ENCODE measurements around the gene OR51M1.

OR51M1 gene

DNA sequence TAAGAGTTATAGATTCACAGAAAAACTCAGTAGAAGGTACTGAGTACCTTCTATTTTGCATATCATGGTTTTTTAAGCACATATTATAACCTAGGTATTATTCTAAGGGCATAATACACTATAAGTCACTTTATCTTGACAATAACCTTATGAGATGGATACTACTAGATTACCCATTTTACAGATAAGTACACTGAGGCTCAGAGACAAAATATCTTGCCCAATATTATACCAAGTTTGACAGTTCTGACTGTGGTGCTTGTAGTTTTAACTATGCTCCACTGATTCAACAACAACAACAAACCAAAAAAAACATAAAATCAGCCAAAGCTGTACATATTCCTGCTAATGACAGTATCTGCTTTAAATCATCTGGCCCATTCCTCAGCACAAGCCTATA lies 10.5 kb downstream of the OR51M1 start:
- no peak for DNase-seq

DNA sequence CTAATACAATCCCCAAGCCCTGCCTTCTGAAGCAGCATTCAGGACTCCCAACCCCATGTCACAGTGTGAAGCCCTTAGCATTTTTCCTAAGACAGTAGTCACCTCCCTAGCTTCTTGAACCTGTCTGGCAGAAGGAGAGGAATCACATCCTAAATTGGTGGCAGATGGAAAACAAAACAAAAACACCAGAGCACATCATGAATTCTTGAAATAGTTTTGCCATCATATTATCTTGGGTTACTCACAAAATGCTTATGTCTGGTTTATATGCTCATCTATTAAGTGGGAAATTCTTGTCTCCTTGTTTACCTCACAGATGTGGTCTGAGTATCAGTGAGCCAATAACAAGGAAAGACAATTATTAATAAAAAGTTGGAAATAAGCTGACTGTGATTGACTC lies 15.3 kb downstream of the OR51M1 start:
- DNase-seq, result no peak

DNA sequence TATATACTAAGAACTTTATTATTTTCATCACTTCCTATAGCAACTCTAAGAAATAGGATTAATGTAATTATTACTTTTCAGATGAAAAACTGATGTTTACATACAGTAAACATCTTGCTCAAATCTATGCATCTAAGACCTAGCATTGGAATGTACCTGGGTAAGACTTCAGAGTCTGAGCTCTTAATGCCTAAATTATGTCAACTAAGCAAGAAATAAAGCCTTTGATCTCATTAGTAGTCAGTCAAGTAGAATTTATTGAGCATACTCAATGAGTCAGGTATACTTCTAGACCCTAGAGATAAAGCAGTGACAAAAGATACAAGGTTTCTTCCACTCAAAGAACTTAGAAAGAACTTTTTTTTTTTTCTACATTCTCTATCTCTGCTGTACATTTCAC lies 21.6 kb downstream of the OR51M1 start:
- no peak for DNase-seq

DNA sequence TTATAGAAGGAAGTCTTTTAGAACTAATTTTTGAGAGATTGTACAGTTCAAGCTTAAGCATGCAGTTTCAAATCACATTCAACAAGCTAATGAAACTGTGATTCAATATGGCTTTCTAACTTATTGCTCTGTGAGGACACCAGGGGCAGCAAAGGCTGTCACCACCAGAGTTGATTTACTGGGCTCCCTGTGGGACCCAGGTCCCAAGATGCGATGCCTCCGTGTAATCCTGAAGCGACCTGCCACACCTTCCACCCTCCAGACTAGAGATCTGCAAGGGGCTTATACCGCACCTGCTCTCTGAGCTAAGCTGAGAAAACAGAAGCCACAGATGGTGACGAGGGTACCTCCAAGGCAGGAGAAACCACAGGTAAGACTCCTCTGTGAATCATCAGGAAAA lies 37.4 kb downstream of the OR51M1 start:
- no peak for DNase-seq

DNA sequence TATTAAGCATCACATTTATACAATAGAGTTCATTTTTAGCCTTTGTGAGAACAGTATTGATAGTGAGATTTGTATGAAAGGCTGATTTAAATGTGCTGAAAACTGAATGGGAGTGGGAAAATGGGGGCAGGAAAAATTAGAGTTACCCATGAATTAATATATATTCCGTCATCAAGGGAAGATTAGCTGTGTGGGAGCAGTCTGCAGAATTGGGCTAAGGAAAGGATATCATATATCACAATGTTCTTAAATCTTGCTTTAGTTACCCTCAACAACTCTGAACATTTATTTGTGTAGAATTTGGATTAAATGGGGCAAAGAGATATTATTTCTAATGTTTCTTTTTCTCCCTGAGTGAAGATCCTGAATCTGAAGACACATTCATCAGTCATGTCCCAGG lies 38.2 kb downstream of the OR51M1 start, which contains the start of gene OR51Q1:
Gene OR51Q1 (plus strand): TSS at position 301 of the 400 bp plus-strand sequence. CDS start 90 bp downstream, at position 391.
- DNase-seq, result no peak

DNA sequence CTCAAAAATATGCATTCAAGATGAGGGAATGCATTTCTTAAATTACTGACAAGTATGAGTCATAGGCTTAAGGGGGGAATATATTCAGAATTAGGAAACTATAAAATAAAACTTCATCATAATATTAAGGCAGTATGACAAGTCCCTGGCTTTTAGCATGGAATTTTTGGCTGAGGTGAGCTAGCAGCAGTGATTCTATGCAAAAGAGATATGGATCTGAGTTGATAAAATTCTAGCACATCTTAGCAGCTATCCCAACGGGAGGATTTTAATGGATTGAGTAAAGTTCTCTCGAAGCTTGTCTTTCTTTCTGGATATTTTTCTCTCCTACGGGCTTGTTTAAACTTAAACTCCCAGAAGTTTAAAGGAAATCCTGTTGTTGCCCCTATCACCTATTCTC lies 39.5 kb downstream of the OR51M1 start:
- DNase-seq, result no peak

DNA sequence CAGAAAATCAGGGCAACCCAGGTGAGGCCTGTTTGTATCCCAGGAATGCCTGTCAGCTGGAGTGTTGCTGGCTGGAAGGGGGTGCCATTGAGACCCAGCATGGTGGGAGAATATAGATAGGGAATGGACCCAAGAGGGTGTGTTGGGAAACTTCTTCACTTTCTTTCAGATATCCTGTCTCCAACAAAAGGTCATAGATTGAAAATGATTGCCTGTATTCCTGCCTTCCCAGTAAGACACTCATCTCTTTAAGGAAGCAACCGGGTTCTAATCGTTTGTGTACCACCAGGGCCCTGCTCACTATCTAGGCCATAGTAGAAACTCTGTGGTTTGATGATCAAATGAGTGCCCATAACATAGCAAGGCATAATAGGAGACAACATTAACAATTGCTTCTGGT lies 57.8 kb downstream of the OR51M1 start, which contains the start of gene OR51I1:
Gene OR51I1 (minus strand): TSS at position 101 of the 400 bp plus-strand sequence. CDS start 0 bp downstream, at position 101.
- DNase-seq, result no peak

Data from activated T-cell treated with anti-CD3 and anti-CD28 coated beads, Interleukin-2, amount 50 U/mL, for 1 hour (primary cell).